CD4-positive, alpha-beta memory T cell (primary cell): ENCODE results near the gene DNER. TPM values are rescaled to one million over a fixed set of nuclear protein-coding genes. Genes with fewer than 3 reads are reported as not detected.

Experiments
- CTCF ChIA-PET: fragments of 350-600 bp; sonication (Branson Sonifier 250); formaldehyde crosslinking; loops from one replicate; lab custom pipeline; 2021; ENCODE audit warnings: inconsistent platforms; ENCODE audit not compliant: partially characterized antibody; lab: Charles Lee
- POLR2A ChIA-PET: fragments of 350-600 bp; sonication (Branson Sonifier 250); formaldehyde crosslinking; loops from one replicate; lab custom pipeline; 2021; ENCODE audit not compliant: partially characterized antibody; lab: Charles Lee
- DNase-seq, 5 donors: peaks; one replicate each; pipeline versions ENCODE4 v3.0.0 to v3.0.0-alpha.2; 2020 to 2022; ENCODE audit warnings: mixed read lengths in 1 of 5
- H3K27ac ChIP-seq: one replicate; pipeline ENCODE4 v1.7.0; 2013; ENCODE audit warnings: low read depth, low read length
- H3K27me3 ChIP-seq: 2 replicates; pipeline ENCODE4 v1.7.0; 2013; ENCODE audit warnings: mild to moderate bottlenecking, low read length, moderate library complexity; ENCODE audit not compliant: insufficient read depth
- H3K36me3 ChIP-seq: 2 replicates; pipeline ENCODE4 v1.7.0; 2013; ENCODE audit warnings: mild to moderate bottlenecking, low read length, moderate library complexity; ENCODE audit not compliant: insufficient read depth
- H3K4me1 ChIP-seq: 2 replicates; pipeline ENCODE4 v1.7.0; 2013; ENCODE audit warnings: mild to moderate bottlenecking, low read length, moderate library complexity; ENCODE audit not compliant: insufficient read depth
- H3K4me3 ChIP-seq, 2 donors: one replicate each; pipeline ENCODE4 v1.7.0; 2013; ENCODE audit warnings: low read length in 2 of 2, mild to moderate bottlenecking in 1 of 2
- H3K9me3 ChIP-seq, 2 donors: one replicate each; pipeline ENCODE4 v1.7.0; 2013; ENCODE audit warnings: low read length in 2 of 2, control low read depth in 1 of 2; ENCODE audit not compliant: control insufficient read depth in 1 of 2
- H3K27ac Mint-ChIP-seq, 7 donors: one replicate each; pipeline ENCODE4 v1.8.0; 2020 to 2021; ENCODE audit warnings: mixed read lengths in 7 of 7, mild to moderate bottlenecking in 6 of 7, inconsistent platforms in 3 of 7, moderate library complexity in 3 of 7
- H3K27me3 Mint-ChIP-seq, 2 donors: one replicate each; pipeline ENCODE4 v1.8.0; 2020 to 2021; ENCODE audit warnings: mixed read lengths in 2 of 2
- H3K36me3 Mint-ChIP-seq, 2 donors: one replicate each; pipeline ENCODE4 v1.8.0; 2020 to 2021; ENCODE audit warnings: mixed read lengths in 2 of 2, inconsistent platforms in 1 of 2, mild to moderate bottlenecking in 1 of 2
- H3K4me1 Mint-ChIP-seq, 4 donors: one replicate each; pipeline ENCODE4 v1.8.0; 2020 to 2021; ENCODE audit warnings: mixed read lengths in 4 of 4, mild to moderate bottlenecking in 1 of 4
- H3K4me3 Mint-ChIP-seq, 8 donors: one replicate each; pipeline ENCODE4 v1.8.0; 2020 to 2021; ENCODE audit warnings: mixed read lengths in 8 of 8, mild to moderate bottlenecking in 7 of 8, moderate library complexity in 6 of 8, inconsistent platforms in 3 of 8
- H3K9me3 Mint-ChIP-seq, 8 donors: one replicate each; pipeline ENCODE4 v1.8.0; 2020 to 2021; ENCODE audit warnings: mixed read lengths in 8 of 8, mild to moderate bottlenecking in 5 of 8, inconsistent platforms in 3 of 8, moderate library complexity in 1 of 8
- intact Hi-C: fragments of 100-400 bp; cut with micrococcal nuclease; formaldehyde crosslinking; loops from one replicate; pipeline ENCODE4 v1.15.1; 2023
- polyA plus RNA-seq, 2 donors: library from polyadenylated mRNA; unstranded; fragments of 300-500 nt; fragmentation: Illumina TruSeq; gene quantifications; one replicate each; pipeline ENCODE4 v1.2.3, GENCODE V29; 2021
- total RNA-seq, 2 experiments: library from RNA; stranded (reverse); gene quantifications; one replicate each; pipeline ENCODE4 v1.2.3, GENCODE V29; 2021

The DNER gene
- total and polyA plus RNA-seq, 4 experiments from 2014 or later = not detected

- CTCF ChIA-PET = no interaction called here
- no peaks in the 10 kb centered on the region for H3K27me3 ChIP-seq
- H3K4me1 ChIP-seq = no peaks in the 10 kb centered on the region
- Mint-ChIP-seq H3K27me3 (peaks cover 5 to 10% of the 10 kb centered on the region in 2 donors), H3K36me3 (no peaks in the 10 kb centered on the region), H3K27ac (no peak overlapping the region), H3K4me1 (no peaks in the 10 kb centered on the region), H3K9me3 (no peaks in the 10 kb centered on the region), H3K4me3 (no peak overlapping the region)
- no peak overlapping the region for H3K27ac ChIP-seq
- POLR2A ChIA-PET = no interaction called here
- no peaks in the 10 kb centered on the region for H3K36me3 ChIP-seq
- DNase-seq = no peak
- no peak overlapping the region for H3K4me3 ChIP-seq
- intact Hi-C loops = no loop called here
- no peaks in the 10 kb centered on the region for H3K9me3 ChIP-seq
Observed at GRCh38 chr2:229543176-229543873, 171.0 kb downstream of the DNER start.

DNA sequence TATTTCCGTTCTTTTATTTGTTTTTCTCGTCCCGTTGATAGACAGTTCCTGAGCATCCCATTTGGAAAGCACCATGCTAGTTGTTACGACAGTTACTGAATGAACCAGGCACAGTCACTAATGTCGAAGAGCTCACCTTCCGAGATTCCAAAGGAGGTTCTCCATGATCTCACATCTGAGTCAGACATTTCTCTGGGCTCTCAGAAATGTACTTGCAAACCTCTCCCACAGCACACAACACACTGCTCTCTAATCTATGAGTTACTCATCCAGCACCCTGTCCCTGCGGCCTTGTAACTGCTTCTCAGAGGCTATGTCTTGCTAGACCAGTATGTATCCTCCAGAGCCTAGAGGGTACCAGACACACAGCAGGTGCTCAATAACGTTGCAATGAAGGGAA lies 174.7 kb downstream of the DNER start:
- no peaks in the 10 kb centered on the region for H3K36me3 Mint-ChIP-seq
- no peaks in the 10 kb centered on the region for H3K36me3 ChIP-seq
- no peaks in the 10 kb centered on the region for H3K4me1 ChIP-seq
- H3K4me3 Mint-ChIP-seq = no peak overlapping the region
- no peaks in the 10 kb centered on the region for H3K9me3 Mint-ChIP-seq
- H3K4me3 ChIP-seq = no peak overlapping the region
- POLR2A ChIA-PET = no interaction called here
- H3K9me3 ChIP-seq = no peaks in the 10 kb centered on the region
- CTCF ChIA-PET = no interaction called here
- DNase-seq = no peak
- H3K27ac Mint-ChIP-seq = no peak overlapping the region
- intact Hi-C loops = no loop called here
- H3K4me1 Mint-ChIP-seq = no peaks in the 10 kb centered on the region
- no peak overlapping the region for H3K27ac ChIP-seq
- H3K27me3 Mint-ChIP-seq = peaks cover 0 to 6% of the 10 kb centered on the region in 2 donors
- H3K27me3 ChIP-seq = no peaks in the 10 kb centered on the region

DNA sequence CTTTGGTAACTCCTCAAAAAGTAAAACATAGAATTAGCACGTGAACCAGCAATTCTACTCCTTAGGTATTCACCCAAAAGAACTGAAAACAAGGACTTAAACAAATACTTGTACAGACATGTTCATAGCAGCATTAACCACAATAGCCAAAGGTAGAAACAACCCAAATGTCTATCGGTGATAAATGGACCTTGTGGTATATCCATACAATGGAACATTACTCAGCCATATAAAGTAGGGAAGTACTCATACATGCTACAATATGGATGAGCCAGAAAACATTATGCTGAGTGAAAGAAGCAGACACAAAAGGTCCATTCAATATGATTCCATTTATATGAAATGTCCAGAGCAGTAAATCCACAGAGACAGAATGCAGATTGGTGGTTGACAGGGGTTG lies 182.8 kb downstream of the DNER start:
- Histone ChIP-seq H3K27me3 (no peaks in the 10 kb centered on the region), H3K9me3 (no peaks in the 10 kb centered on the region), H3K4me3 (no peak overlapping the region), H3K27ac (no peak overlapping the region), H3K4me1 (no peaks in the 10 kb centered on the region), H3K36me3 (no peaks in the 10 kb centered on the region)
- Mint-ChIP-seq H3K27ac (no peak overlapping the region), H3K27me3 (peaks cover 0 to 3% of the 10 kb centered on the region in 2 donors), H3K36me3 (no peaks in the 10 kb centered on the region), H3K4me1 (no peaks in the 10 kb centered on the region), H3K4me3 (no peak overlapping the region), H3K9me3 (peaks cover 0 to 10% (median 0%) of the 10 kb centered on the region in 8 donors)
- CTCF ChIA-PET = no interaction called here
- POLR2A ChIA-PET = no interaction called here
- no peak for DNase-seq
- intact Hi-C loops = no loop called here

GRCh38 chr2:229530434-229530833 lies 183.9 kb downstream of the DNER start:
- Histone ChIP-seq H3K9me3 (no peaks in the 10 kb centered on the region), H3K27me3 (no peaks in the 10 kb centered on the region), H3K27ac (no peak overlapping the region), H3K4me1 (no peaks in the 10 kb centered on the region), H3K36me3 (no peaks in the 10 kb centered on the region), H3K4me3 (no peak overlapping the region)
- peaks cover 0 to 3% of the 10 kb centered on the region in 2 donors for H3K27me3 Mint-ChIP-seq
- intact Hi-C loops = no loop called here
- no peaks in the 10 kb centered on the region for H3K36me3 Mint-ChIP-seq
- ChIA-PET CTCF (no interaction called here), POLR2A (no interaction called here)
- H3K27ac Mint-ChIP-seq = no peak overlapping the region
- H3K4me3 Mint-ChIP-seq = no peak overlapping the region
- no peak for DNase-seq
- H3K4me1 Mint-ChIP-seq = no peaks in the 10 kb centered on the region
- peaks cover 0 to 10% (median 0%) of the 10 kb centered on the region in 8 donors for H3K9me3 Mint-ChIP-seq

DNA sequence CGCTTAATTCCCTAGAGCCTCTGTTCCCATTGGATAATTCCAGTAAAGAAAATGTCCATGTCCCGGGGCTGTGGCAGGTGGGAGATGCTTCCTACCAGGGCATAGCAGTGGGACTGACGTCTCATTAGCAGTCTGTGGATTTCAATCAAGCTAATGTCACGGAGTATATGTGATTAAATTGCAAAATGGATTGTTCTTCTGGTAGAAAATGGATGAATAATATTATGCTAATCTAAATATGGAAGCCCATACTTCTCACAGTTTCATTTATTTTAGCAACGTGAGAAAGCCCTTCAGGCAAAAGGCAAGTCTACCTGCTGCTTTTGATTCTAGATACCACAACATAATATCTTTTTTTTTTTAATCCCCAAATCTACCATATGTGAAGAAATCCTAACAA lies 185.5 kb downstream of the DNER start:
- intact Hi-C loops = no loop called here
- Histone ChIP-seq H3K4me3 (no peak overlapping the region), H3K27ac (no peak overlapping the region), H3K4me1 (no peaks in the 10 kb centered on the region), H3K36me3 (no peaks in the 10 kb centered on the region), H3K9me3 (no peaks in the 10 kb centered on the region), H3K27me3 (no peaks in the 10 kb centered on the region)
- DNase-seq = no peak
- CTCF ChIA-PET = no interaction called here
- Mint-ChIP-seq H3K27ac (no peak overlapping the region), H3K36me3 (no peaks in the 10 kb centered on the region), H3K9me3 (peaks cover 0 to 10% (median 0%) of the 10 kb centered on the region in 8 donors), H3K4me1 (no peaks in the 10 kb centered on the region), H3K4me3 (no peak overlapping the region), H3K27me3 (peaks cover 0 to 8% of the 10 kb centered on the region in 2 donors)
- POLR2A ChIA-PET = no interaction called here

- no peaks in the 10 kb centered on the region for H3K9me3 ChIP-seq
- H3K36me3 ChIP-seq = no peaks in the 10 kb centered on the region
- H3K27ac ChIP-seq = no peak overlapping the region
- no peaks in the 10 kb centered on the region for H3K4me1 Mint-ChIP-seq
- H3K27ac Mint-ChIP-seq = no peak overlapping the region
- DNase-seq = no peak
- H3K9me3 Mint-ChIP-seq = peaks cover 0 to 7% (median 0%) of the 10 kb centered on the region in 8 donors
- CTCF ChIA-PET = no interaction called here
- peaks cover 0 to 9% of the 10 kb centered on the region in 2 donors for H3K27me3 Mint-ChIP-seq
- no peaks in the 10 kb centered on the region for H3K27me3 ChIP-seq
- H3K4me1 ChIP-seq = no peaks in the 10 kb centered on the region
- intact Hi-C loops = no loop called here
- H3K4me3 ChIP-seq = no peak overlapping the region
- H3K4me3 Mint-ChIP-seq = no peak overlapping the region
- POLR2A ChIA-PET = no interaction called here
- H3K36me3 Mint-ChIP-seq = no peaks in the 10 kb centered on the region
Observed at GRCh38 chr2:229526951-229527350, 187.4 kb downstream of the DNER start.

GRCh38 chr2:229524799-229525198 lies 189.6 kb downstream of the DNER start:
- no peak overlapping the region for H3K27ac ChIP-seq
- H3K27me3 ChIP-seq = no peaks in the 10 kb centered on the region
- peaks cover 0 to 6% of the 10 kb centered on the region in 2 donors for H3K27me3 Mint-ChIP-seq
- no peak overlapping the region for H3K4me3 ChIP-seq
- H3K9me3 Mint-ChIP-seq = peaks cover 0 to 2% (median 0%) of the 10 kb centered on the region in 8 donors
- intact Hi-C loops = no loop called here
- H3K36me3 Mint-ChIP-seq = no peaks in the 10 kb centered on the region
- H3K4me3 Mint-ChIP-seq = no peak overlapping the region
- no peaks in the 10 kb centered on the region for H3K4me1 Mint-ChIP-seq
- H3K27ac Mint-ChIP-seq = peak overlapping the region in 1 of 7 donors; percentile 19
- DNase-seq = no peak
- ChIA-PET CTCF (no interaction called here), POLR2A (no interaction called here)
- H3K9me3 ChIP-seq = no peaks in the 10 kb centered on the region
- H3K36me3 ChIP-seq = no peaks in the 10 kb centered on the region
- H3K4me1 ChIP-seq = no peaks in the 10 kb centered on the region
